Cerebellar nuclear complex (tissue), 1 donor: ENCODE data around the gene ZNF107.
"Not testable (repeated sequence)": the region's sequence is repeated elsewhere in the genome, so short reads cannot be mapped to it uniquely, and the experiment has no call there.

ENCODE experiments used
- DNase-seq, 2 experiments: peaks; one replicate each; lab custom pipeline; 2025; lab: John Stamatoyannopoulos, UW

The ZNF107 gene

DNA sequence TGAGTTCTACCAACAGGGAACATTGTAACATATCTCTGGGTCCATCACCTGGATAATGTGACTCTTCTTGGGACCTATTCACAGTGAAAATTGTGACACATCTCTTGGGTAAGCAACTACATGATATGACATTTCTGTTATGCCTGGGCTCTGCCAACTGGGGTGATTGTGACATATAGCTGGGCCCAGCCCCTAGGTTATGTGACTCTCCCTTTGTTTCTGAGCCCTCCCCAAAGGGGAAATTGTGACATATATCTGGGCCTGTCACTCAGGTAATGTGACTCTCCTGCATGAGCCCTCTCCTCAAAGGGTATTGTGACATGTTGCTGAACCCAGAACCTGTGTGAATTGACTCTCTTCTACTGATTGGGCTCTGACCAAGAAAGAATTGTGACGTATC, 22.4 kb upstream of the ZNF107 start:
- DNase-seq: no peak

DNA sequence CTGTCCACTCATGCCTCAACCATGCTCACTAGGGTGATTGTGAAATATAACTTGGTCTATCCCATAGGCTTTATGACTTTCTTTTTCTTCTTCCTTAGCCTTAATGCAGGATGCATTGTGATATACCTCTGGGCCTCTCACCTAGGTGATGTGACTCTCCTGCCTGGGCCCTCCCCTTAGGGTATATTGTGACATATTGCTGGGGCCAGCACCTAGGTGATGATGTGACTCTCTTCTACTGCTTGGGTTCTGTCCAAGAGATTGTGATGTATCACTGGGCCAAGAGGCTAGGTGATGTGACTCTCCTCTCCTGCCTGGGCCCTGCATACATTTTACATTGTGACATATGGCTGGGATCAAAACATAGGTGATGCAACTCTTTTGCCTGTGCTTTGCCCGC, 14.7 kb upstream of the ZNF107 start:
- DNase-seq: no peak

- no peak for DNase-seq
These were observed 14.2 kb upstream of the ZNF107 start for GRCh38 chr7:64651632-64652165.

GRCh38 chr7:64653721-64654401, 12.1 kb upstream of the ZNF107 start:
- DNase-seq: no peak

DNA sequence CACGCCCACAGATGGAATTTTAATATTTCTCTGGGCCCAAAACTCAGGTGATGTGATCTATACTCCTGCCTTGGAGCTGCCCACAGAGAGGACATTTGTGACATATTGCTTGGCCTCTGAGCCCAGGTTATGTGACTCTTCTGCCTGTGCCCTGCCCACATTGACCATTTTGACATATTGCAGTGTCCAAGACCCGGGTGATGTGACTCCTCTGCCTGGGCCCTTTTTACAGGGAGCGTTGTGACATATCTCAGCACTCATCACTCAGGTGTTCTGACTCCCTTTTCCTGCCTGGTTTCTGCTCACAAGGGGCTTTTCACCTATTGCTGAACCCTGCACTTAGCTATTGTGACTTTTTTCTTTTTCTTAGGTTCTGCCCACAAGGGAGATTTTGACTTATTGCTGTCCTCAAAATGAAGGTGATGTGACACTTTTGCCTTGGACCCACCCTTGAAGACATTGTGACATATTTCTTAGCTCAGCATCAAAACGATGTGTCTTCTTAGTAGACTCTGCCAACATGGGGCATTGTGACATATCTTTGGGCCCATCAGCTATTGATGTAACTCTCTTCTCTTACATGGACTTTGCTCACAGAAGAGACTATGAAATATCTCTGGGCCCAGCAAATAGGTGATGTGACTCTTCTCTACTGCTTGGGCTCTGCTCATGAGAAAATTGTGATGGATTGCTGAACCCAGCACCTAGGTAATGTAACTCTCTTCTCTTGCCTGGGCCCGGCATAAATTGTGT, 11.0 kb upstream of the ZNF107 start:
- DNase-seq: no peak

DNA sequence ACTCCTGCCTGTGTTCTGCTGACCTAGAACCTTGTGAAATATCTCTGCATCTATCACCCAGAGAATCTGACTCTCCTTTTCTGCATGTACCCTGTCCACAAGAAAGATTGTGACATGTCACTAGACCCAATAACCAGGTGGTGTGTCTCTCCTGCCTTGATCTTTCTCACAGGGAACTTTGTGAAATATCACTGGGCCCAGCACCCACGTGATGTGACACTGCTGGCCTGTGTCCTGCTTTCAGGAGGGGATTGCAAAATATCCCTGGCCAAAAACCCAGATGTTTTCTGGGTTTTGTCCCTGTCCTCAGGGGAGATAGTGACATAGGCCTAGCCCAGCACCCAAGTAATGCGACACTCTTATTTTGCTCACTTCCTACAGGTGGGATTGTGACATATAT, 10.1 kb upstream of the ZNF107 start:
- DNase-seq: no peak

- DNase-seq: no peak
These were observed 9.4 kb upstream of the ZNF107 start for GRCh38 chr7:64656489-64656888.

DNA sequence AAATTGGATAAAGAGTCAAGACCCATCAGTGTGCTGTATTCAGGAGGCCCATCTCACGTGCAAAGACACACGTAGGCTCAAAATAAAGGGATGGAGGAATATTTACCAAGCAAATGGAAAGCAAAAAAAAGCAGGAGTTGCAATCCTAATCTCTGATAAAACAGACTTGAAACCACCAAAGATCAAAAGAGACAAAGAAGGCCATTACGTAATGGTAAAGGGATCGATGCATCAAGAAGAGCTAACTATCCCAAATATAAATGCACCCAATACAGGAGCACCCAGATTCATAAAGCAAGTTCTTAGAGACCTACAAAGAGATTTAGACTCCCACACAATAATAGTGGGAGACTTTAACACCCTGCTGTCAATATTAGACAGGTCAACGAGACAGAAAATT, 3.8 kb upstream of the ZNF107 start:
- DNase-seq: not testable (repeated sequence)

DNA sequence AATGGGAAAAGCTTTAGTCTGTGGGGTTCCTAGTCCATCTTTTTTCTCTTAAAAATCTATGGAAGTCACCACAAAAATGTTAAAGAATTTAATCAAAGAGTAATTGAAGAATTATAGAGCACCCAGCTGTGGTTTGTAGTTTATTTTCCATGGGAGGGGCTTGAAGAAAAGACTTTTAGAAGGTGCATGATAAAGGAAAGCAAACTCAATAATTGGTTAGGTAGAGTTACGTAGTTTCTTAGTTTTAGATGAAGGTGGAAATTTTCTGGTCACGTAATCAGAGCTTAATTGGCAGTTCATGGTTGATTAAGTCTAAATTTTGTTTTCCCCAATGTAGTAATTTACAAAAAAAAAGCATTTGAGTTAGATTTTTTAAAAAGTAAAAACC, 724 bp downstream of the ZNF107 start:
- no peak for DNase-seq

DNA sequence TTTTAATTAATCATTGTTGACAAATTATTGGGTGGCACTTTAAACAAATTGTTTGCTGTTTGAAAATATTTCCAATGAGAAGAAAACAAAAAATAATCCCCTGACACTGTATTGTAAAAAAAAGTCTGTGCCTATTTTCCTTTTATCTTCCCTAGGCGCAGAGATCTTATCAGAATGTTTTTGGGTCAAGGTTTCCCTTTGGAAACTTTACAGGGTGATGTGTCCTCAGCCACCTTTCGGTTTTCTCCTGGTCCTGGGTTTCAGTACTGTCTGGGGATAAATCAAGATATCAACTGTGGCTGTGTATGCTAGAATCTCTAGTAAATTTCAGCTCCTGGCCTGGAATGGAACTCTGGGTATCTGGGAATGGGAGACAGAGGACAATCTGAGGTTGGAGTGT, 1.4 kb downstream of the ZNF107 start:
- no peak for DNase-seq

- DNase-seq: no peak
These were observed 6.5 kb downstream of the ZNF107 start for GRCh38 chr7:64672414-64672813.

- DNase-seq: no peak
These were observed 19.2 kb downstream of the ZNF107 start for GRCh38 chr7:64685091-64685490.

GRCh38 chr7:64685741-64686140, 19.8 kb downstream of the ZNF107 start:
- DNase-seq: no peak

GRCh38 chr7:64686493-64687184, 20.7 kb downstream of the ZNF107 start:
- DNase-seq: no peak

DNA sequence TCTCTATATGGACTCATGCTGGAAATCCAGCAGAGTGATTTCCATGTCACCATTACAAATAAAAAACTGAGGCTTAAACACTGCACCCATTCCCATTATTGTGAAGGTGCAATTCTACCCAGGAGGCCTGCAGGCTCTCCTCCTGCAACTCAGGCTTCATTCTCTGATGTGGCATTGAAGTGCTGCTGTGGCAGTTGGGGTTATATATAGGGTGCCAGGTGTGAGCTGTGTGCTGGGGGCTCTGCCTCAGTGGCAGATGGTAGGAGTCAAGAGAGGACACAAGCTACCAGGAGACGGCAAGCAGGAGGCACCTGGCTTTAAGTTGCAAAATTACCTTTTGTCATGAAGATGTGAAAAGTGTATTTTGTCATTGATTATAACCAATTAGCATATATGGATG, 21.3 kb downstream of the ZNF107 start:
- DNase-seq: no peak

DNA sequence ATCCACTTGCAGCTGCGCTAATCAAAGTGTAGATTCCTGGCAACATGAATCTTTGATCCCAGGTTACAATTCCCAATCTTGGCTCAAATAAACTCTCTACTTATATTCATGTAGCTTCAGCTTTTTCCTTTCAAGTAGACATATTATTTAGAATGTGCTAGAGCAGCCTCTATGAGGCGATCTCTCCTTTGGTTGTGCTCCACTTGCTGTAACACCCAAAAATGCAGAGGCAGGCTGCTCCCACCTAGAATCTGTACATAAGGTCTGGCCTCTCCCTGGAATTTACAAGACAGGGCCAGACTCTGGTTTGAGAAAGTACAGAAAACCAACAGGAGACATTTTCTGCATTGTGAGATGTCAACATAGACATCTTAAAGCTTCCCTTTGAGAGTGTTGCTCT, 23.1 kb downstream of the ZNF107 start:
- DNase-seq: no peak

GRCh38 chr7:64691831-64692230, 25.9 kb downstream of the ZNF107 start:
- DNase-seq: no peak

DNA sequence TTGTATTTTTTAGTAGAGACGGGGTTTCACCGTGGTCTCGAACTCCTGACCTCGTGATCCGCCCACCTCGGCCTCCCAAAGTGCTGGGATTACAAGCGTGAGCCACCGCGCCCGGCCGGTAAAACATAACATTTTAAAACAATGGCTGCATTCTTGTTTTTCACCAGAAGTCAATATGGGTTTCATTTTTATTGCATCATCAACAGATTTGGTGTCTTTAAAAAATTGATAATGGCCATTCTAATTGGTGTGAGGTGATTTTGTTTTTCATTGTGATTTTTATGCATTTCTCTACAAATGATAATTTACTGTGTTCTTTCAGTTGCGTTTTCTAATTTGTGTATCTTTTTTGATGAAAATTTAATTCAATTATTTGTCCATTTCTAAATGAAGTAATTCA, 31.9 kb downstream of the ZNF107 start:
- not testable (repeated sequence) for DNase-seq

- DNase-seq: no peak
These were observed 40.8 kb downstream of the ZNF107 start for GRCh38 chr7:64706625-64707292.

- not testable (repeated sequence) for DNase-seq
These were observed 52.0 kb downstream of the ZNF107 start for GRCh38 chr7:64717896-64718295.

- DNase-seq: no peak
These were observed 63.3 kb downstream of the ZNF107 start for GRCh38 chr7:64729089-64729848.
